IPS-11a (cell line): Measurements from ENCODE around the gene MUSTN1.

Experiments
- H3K4me3 ChIP-seq: one replicate; pipeline ENCODE4 v1.5.1; 2013; ENCODE audit warnings: low read depth, low read length, control low read depth

Gene MUSTN1

DNA sequence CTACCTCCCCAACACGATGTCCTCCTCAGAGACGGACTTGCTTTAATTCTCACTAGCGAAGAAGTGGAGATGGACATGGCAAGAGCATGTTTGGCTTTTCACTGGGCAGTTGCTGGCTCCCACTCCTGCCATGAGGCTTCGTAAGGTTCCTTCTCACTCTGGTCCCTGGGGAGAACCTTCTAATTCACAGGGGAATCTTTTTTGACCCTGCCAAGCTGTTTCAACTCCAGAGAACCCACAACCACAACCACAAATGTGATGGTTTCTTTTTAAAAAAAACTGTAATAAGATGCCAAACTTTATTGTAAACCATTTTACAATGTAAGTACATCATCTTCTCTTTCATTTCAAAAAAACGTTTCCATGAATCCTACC, 1.6 kb upstream of the MUSTN1 start:
- no peak overlapping the region for H3K4me3 ChIP-seq

DNA sequence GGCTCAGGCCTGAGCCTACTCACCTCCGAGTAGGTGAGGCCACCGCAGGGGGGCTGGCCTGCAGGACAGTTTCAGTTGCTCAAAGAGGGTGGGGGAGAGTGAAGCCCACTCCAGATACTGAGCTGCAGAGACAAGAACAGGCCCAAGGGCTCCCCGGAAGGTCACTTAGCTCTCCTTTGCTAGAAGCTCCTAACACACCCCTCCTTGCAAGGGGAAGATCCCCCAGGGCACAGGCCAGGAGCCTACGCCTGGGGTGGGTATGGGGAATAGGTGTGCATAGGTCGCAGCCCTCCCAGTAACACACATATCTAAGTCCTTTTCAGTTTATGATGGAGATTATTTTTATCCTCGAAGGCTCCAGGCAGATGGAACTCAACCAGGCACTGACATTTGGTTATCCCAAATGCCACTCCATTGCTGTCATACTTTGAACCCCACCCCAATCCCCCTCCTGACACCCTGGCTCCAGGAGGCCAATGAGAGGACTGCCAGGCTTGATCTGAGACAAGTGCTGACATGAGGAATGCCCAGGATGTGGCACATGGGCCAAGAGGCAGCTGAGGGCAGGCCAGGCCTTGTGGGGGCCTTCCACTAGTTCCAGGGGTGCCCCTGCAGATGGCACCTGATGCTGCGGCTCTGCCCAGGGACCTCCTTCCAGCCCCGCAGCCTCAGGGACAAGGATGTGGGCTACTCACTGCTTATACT, 1.1 kb upstream of the MUSTN1 start:
- H3K4me3 ChIP-seq, result no peak overlapping the region

DNA sequence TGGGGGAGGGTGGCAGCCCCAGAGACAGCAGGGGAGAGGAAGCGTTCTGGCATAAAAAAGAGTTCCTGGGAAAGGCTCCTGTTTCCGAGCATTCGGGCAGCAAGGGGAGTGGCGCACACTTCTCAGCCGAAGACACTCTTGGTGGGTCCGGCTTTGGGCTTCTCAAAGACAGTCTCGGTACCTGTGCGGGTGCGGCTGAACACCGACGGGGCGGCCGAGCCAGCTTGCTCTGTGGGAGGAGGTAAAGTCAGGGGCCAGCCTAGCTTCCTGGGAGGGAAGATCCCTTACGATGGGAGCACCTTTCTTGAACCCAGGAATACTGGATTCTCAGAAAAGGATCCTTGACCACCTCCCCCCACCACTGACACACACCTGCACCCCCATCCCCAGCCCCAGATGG, 1.6 kb downstream of the MUSTN1 start:
- H3K4me3 ChIP-seq, result no peak overlapping the region

GRCh38 chr3:52831500-52832301, 3.1 kb downstream of the MUSTN1 start:
- H3K4me3 ChIP-seq, result no peak overlapping the region

GRCh38 chr3:52830535-52831258, 4.1 kb downstream of the MUSTN1 start, which contains the start of gene ITIH4:
Gene ITIH4, minus strand, starts transcription at chr3:52830672. Its CDS starts 30 bp downstream, at chr3:52830642.
- no peak within 1 kb of the TSS for H3K4me3 ChIP-seq

DNA sequence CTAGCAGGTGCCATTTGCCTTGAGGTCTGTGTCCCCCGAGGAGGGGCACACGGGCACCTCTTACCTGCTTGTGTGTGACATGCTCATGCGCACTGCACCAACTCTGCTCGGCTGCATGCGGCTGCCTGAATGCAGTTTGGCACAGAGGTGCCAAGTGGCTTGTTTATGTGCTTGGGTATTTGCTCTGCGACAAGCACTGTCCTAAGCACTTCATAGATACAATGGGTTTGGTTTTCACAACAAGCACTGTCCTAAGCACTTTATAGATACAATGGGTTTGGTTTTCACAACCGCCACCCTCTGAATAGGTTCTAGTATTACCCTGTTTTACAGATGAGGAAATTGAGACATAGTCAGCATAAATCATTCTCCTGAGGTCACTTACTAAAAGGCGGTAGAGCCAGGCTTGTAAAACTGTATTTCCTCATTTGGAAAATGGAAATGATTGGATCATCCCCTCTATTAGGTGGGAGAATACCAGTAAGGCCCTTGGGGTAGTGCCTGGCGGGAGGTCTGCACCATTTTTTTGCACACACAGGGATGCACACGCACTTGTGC, 4.8 kb downstream of the MUSTN1 start:
- no peak overlapping the region for H3K4me3 ChIP-seq

DNA sequence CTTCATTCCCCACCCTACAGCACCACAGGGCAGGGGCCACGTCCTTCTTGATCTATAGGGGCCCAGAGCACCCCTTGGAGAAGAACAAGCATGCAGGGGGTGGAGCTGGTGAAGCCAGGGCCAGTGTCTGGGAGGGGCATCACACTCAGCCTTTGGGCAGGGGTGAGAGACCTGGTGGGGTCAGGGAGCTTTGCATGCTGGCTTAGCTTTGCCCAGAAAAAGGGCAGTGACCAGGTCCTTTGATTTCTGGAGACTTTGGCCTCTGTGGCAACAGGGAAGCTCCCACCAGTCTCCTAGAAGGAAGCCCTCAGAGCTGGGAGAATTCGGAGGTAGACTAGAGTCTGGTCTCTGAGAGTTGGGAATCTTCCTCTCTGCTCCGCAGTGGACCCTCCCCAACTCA, 5.3 kb downstream of the MUSTN1 start:
- no peak overlapping the region for H3K4me3 ChIP-seq

GRCh38 chr3:52827866-52828376, 6.9 kb downstream of the MUSTN1 start:
- no peak overlapping the region for H3K4me3 ChIP-seq

GRCh38 chr3:52827441-52827840, 7.4 kb downstream of the MUSTN1 start:
- H3K4me3 ChIP-seq, result no peak overlapping the region

- no peak overlapping the region for H3K4me3 ChIP-seq
Observed at GRCh38 chr3:52824037-52824436, 10.8 kb downstream of the MUSTN1 start.

DNA sequence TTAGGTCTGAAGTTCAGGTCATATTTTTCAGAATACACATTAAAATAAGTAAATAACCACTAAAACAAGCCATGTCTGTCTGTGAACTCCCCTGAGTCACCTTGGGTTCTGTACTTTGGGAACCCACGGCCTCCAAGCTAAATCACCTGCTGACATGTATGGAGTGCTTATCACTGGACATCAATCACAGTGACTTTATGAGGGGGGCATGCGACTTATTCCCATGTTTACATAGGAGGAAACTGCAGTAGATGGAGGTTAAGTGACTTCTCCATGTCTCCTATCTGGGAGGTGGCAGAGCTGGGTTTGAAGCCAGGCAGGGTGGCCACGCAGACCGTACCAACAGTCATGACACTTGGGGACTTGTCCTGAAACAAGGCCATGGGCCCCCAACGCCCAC, 12.5 kb downstream of the MUSTN1 start:
- H3K4me3 ChIP-seq, result no peak overlapping the region

- H3K4me3 ChIP-seq, result no peak overlapping the region
Observed at GRCh38 chr3:52820736-52821135, 14.1 kb downstream of the MUSTN1 start.

- H3K4me3 ChIP-seq, result no peak overlapping the region
Observed at GRCh38 chr3:52819936-52820335, 14.9 kb downstream of the MUSTN1 start.

GRCh38 chr3:52817860-52818259, 17.0 kb downstream of the MUSTN1 start:
- H3K4me3 ChIP-seq, result no peak overlapping the region

DNA sequence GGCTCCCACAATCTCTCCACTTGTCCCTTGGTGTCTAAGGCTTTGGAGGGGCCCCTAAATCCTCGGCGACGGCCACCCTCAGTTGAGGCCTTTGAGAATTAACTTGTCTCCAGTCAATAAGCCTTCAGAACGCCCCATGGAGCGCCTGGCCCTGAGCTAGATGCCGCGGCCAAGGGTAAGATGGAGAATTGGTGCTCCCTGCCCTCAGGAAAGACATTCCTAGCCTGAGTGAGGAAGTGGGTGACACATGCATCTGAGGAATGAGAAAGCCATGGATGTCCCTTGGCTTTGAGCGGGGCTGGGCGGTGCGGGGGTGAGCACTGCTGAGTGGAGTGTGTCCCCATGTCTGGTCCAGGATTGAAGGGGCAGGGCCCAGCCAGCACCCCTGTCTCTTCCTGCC, 17.6 kb downstream of the MUSTN1 start:
- no peak overlapping the region for H3K4me3 ChIP-seq

DNA sequence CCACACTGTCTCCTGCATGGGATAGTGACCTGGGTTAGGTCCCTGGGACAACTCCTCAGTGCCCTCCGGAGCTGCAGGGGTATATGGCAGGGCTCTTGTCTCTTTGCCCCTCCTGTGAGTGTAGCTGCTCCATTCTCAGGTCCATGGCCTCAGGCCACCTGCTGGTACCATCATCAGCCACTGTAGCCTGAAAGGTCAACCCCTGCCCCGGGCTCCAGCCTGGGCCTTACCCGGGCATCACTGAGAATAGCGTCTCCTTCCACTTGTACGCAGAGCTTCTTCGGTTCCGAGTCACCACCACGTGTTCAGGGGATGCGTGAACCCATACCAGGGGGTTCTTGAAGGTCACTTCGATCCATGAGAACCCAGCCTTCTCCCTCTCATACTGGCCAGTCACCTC, 18.2 kb downstream of the MUSTN1 start:
- H3K4me3 ChIP-seq, result no peak overlapping the region

DNA sequence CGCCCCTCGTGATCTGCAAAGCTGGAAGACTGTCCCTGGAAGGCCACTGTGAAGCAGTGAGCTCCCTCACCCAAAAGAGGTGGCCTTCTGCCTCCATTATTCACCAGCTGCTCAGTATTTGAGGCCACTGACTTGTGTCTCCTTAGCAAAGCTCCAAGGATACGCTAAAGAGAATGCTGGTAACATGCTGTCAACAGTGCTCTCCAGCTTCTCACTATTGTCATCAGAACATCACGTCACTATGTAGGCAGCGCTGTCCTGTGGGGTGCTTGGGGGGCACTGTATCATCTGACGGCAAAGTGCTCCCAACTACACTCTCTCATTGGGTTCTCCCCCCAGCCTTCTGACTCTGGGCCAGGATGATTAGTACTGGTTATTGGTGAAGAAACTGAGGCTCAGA, 18.6 kb downstream of the MUSTN1 start:
- no peak overlapping the region for H3K4me3 ChIP-seq

- H3K4me3 ChIP-seq, result no peak overlapping the region
Observed at GRCh38 chr3:52813810-52814209, 21.0 kb downstream of the MUSTN1 start.

DNA sequence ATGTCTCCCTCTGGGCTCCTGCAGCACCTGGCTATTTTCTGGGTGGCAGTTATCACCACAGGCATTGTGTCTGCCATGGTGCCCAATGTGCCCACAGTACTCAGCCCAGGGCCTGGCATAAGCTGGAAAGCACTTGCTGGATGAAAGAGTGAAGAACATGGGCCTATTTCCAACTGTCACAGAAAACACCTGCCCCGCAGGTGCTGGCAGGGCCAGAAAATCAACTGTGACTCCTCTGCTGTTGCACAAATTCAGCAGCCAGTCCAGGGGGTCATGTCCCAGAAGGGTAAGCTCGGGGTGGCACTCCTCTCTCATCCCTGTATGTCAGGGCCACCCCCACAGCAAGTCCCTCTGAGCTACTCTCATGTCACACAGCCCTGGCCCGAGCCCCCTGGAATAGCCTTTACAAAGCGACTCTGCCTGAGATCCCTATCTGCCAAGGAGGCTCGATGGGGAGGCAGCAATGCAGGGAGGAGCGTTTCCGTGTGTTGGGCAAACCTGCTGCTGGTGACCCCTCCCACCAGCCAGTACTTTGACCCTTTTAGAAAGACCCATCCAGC, 23.3 kb downstream of the MUSTN1 start:
- H3K4me3 ChIP-seq, result no peak overlapping the region

GRCh38 chr3:52810923-52811322, 23.9 kb downstream of the MUSTN1 start:
- no peak overlapping the region for H3K4me3 ChIP-seq
